ENCODE measurements around the gene KLF6.

- TF ChIP-seq, protein P1, sequence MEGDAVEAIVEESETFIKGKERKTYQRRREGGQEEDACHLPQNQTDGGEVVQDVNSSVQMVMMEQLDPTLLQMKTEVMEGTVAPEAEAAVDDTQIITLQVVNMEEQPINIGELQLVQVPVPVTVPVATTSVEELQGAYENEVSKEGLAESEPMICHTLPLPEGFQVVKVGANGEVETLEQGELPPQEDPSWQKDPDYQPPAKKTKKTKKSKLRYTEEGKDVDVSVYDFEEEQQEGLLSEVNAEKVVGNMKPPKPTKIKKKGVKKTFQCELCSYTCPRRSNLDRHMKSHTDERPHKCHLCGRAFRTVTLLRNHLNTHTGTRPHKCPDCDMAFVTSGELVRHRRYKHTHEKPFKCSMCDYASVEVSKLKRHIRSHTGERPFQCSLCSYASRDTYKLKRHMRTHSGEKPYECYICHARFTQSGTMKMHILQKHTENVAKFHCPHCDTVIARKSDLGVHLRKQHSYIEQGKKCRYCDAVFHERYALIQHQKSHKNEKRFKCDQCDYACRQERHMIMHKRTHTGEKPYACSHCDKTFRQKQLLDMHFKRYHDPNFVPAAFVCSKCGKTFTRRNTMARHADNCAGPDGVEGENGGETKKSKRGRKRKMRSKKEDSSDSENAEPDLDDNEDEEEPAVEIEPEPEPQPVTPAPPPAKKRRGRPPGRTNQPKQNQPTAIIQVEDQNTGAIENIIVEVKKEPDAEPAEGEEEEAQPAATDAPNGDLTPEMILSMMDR (IDR thresholded peaks at IDR 0.05), result no peak
- no peak for TF ChIP-seq EP300 (IDR thresholded peaks at IDR 0.05)
- TF ChIP-seq POLR2A (IDR thresholded peaks at IDR 0.05), result no peak
- TF ChIP-seq POLR2AphosphoS5 (IDR thresholded peaks at IDR 0.05), result no peak
Measured at GRCh38 chr10:3756360-3756740, 28.7 kb downstream of the KLF6 start.
